H1 (cell line): ENCODE results near the gene AIFM2. TPM values are rescaled to one million over a fixed set of nuclear protein-coding genes. Genes with fewer than 3 reads are reported as not detected.

Experiments used
- CTCF ChIA-PET: fragments of 300-600 bp; sonication (Branson Sonifier 250); formaldehyde crosslinking; loops from one replicate; lab custom pipeline; 2021; ENCODE audit not compliant: partially characterized antibody; lab: Charles Lee
- POLR2A ChIA-PET: fragments of 300-600 bp; sonication (Branson Sonifier 250); formaldehyde crosslinking; loops from one replicate; lab custom pipeline; 2021; ENCODE audit warnings: inconsistent platforms; ENCODE audit not compliant: partially characterized antibody; lab: Charles Lee
- DNase-seq, 2 experiments: peaks; one replicate each; pipeline versions ENCODE4 v3.0.0 to v3.0.0-alpha.2; 2010 to 2022; ENCODE audit warnings: low spot score in 2 of 2, low read depth in 1 of 2, mixed read lengths in 1 of 2
- FAIRE-seq: peaks from 2 replicates; lab custom pipeline; 2011; peaks lifted over from hg19 to GRCh38; lab: Jason Lieb, UNC
- H2AFZ ChIP-seq: 2 replicates; pipeline ENCODE4 v1.8.1; 2012; ENCODE audit warnings: low read length, inconsistent platforms
- H2AK5ac ChIP-seq: 2 replicates; pipeline ENCODE4 v1.6.1; 2013; ENCODE audit warnings: low read depth, low read length
- H2BK120ac ChIP-seq: replicated peaks from 2 replicates; pipeline ENCODE3; 2013; ENCODE audit warnings: low read depth, low read length, inconsistent platforms
- H2BK12ac ChIP-seq: 2 replicates; pipeline ENCODE4 v1.6.1; 2013; ENCODE audit warnings: low read depth, low read length
- H2BK15ac ChIP-seq: 2 replicates; pipeline ENCODE4 v1.6.1; 2013; ENCODE audit warnings: low read length
- H2BK20ac ChIP-seq: 2 replicates; pipeline ENCODE4 v1.6.1; 2013; ENCODE audit warnings: low read length
- H2BK5ac ChIP-seq: 2 replicates; pipeline ENCODE4 v1.6.1; 2013; ENCODE audit warnings: low read depth, low read length
- H3K14ac ChIP-seq: 2 replicates; pipeline ENCODE4 v1.6.1; 2013; ENCODE audit warnings: inconsistent platforms; ENCODE audit not compliant: insufficient read length
- H3K18ac ChIP-seq: 2 replicates; pipeline ENCODE4 v1.6.1; 2013; ENCODE audit warnings: low read length; ENCODE audit errors: extremely low read depth
- H3K23ac ChIP-seq: 2 replicates; pipeline ENCODE4 v1.6.1; 2013; ENCODE audit warnings: inconsistent platforms; ENCODE audit not compliant: insufficient read length
- H3K23me2 ChIP-seq: 2 replicates; pipeline ENCODE4 v1.6.1; 2013; ENCODE audit warnings: low read depth, low read length
- H3K27ac ChIP-seq: 2 replicates; pipeline ENCODE4 v1.6.1; 2011; ENCODE audit warnings: low read depth, low read length, inconsistent platforms
- H3K27me3 ChIP-seq, 4 experiments: replicated peaks in 1 of 4; 1 replicate in 1 of 4; 2 replicates in 3 of 4; pipeline versions ENCODE4 v1.6.1 to v1.8.1; 2011 to 2013; ENCODE audit warnings: low read length in 3 of 4, mild to moderate bottlenecking in 3 of 4, inconsistent platforms in 2 of 4, mixed read lengths in 2 of 4, moderate library complexity in 1 of 4; ENCODE audit not compliant: control insufficient read depth in 3 of 4, insufficient read depth in 3 of 4; ENCODE audit errors: extremely low read depth in 1 of 4
- H3K36me3 ChIP-seq, 4 experiments: 2 replicates each; pipeline versions ENCODE4 v1.6.1 to v1.8.1; 2011 to 2013; ENCODE audit warnings: mild to moderate bottlenecking in 4 of 4, low read length in 3 of 4, moderate library complexity in 2 of 4, control low read depth in 1 of 4, inconsistent platforms in 1 of 4; ENCODE audit not compliant: insufficient read depth in 4 of 4, control insufficient read depth in 2 of 4
- H3K4ac ChIP-seq: replicated peaks from 2 replicates; pipeline ENCODE3; 2013; ENCODE audit warnings: low read length, low read depth, mixed read lengths, inconsistent platforms; ENCODE audit not compliant: insufficient read length
- H3K4me1 ChIP-seq, 4 experiments: replicated peaks in 1 of 4; 1 replicate in 1 of 4; 2 replicates in 3 of 4; pipeline versions ENCODE4 v1.6.1 to v1.8.1; 2011 to 2013; ENCODE audit warnings: low read length in 3 of 4, inconsistent platforms in 2 of 4, mixed read lengths in 1 of 4; ENCODE audit not compliant: insufficient read depth in 4 of 4, control insufficient read depth in 3 of 4
- H3K4me2 ChIP-seq, 2 experiments: 2 replicates each; pipeline versions ENCODE4 v1.6.1 to v1.8.1; 2011 to 2013; ENCODE audit warnings: low read depth in 2 of 2, low read length in 2 of 2, control low read depth in 1 of 2, inconsistent platforms in 1 of 2, mild to moderate bottlenecking in 1 of 2; ENCODE audit not compliant: insufficient read depth in 1 of 2
- H3K4me3 ChIP-seq, 4 experiments: fragments of 200-600, 300-600 bp in 1 of 4; sonication (generic), shearing (Covaris generic), sonication (Bioruptor Twin) in 1 of 4; 2 replicates each; pipeline versions ENCODE4 v1.5.1 to v1.8.1; 2011 to 2016; ENCODE audit warnings: low read length in 4 of 4, low read depth in 3 of 4, control low read depth in 2 of 4, inconsistent platforms in 2 of 4, mild to moderate bottlenecking in 2 of 4, mixed read lengths in 1 of 4, moderate library complexity in 1 of 4; ENCODE audit not compliant: insufficient read depth in 2 of 4; ENCODE audit errors: extremely low read depth in 1 of 4
- H3K56ac ChIP-seq: replicated peaks from 2 replicates; pipeline ENCODE3; 2013; ENCODE audit warnings: low read depth, mild to moderate bottlenecking, mixed read lengths, low read length, inconsistent platforms; ENCODE audit not compliant: insufficient read length
- H3K79me1 ChIP-seq: 2 replicates; pipeline ENCODE4 v1.6.1; 2013; ENCODE audit warnings: low read depth, low read length, control low read depth
- H3K79me2 ChIP-seq, 2 experiments: 2 replicates each; pipeline versions ENCODE4 v1.6.1 to v1.8.1; 2012 to 2013; ENCODE audit warnings: low read length in 2 of 2, mild to moderate bottlenecking in 2 of 2, inconsistent platforms in 1 of 2; ENCODE audit not compliant: insufficient read depth in 2 of 2, control insufficient read depth in 1 of 2
- H3K9ac ChIP-seq, 4 experiments: replicated peaks in 1 of 4; 1 replicate in 1 of 4; 2 replicates in 3 of 4; pipeline versions ENCODE4 v1.6.1 to v1.8.1; 2011 to 2013; ENCODE audit warnings: low read depth in 3 of 4, low read length in 3 of 4, control low read depth in 2 of 4, mild to moderate bottlenecking in 2 of 4, moderate library complexity in 2 of 4, inconsistent platforms in 1 of 4; ENCODE audit errors: extremely low read depth in 1 of 4
- H3K9me3 ChIP-seq, 2 experiments: 2 replicates each; pipeline versions ENCODE4 v1.6.1 to v1.8.1; 2012 to 2013; ENCODE audit warnings: mild to moderate bottlenecking in 2 of 2, moderate library complexity in 2 of 2, control low read depth in 1 of 2, inconsistent platforms in 1 of 2, low read depth in 1 of 2, low read length in 1 of 2, mixed read lengths in 1 of 2; ENCODE audit not compliant: insufficient read depth in 2 of 2
- H4K20me1 ChIP-seq, 2 experiments: replicated peaks in 1 of 2; 2 replicates each; pipeline versions ENCODE3 to v1.8.1; 2011 to 2013; ENCODE audit warnings: inconsistent platforms in 2 of 2, low read length in 2 of 2, mild to moderate bottlenecking in 1 of 2; ENCODE audit not compliant: insufficient read depth in 2 of 2, control insufficient read depth in 1 of 2
- H4K5ac ChIP-seq: 2 replicates; pipeline ENCODE4 v1.6.1; 2013; ENCODE audit warnings: low read length, low read depth, mixed read lengths, inconsistent platforms; ENCODE audit not compliant: insufficient read length
- H4K8ac ChIP-seq: 2 replicates; pipeline ENCODE4 v1.8.0; 2013; ENCODE audit warnings: mild to moderate bottlenecking, moderate library complexity, low read length, inconsistent platforms; ENCODE audit not compliant: insufficient read depth; ENCODE audit errors: extremely low read depth
- H4K91ac ChIP-seq: replicated peaks from 2 replicates; pipeline ENCODE3; 2013; ENCODE audit warnings: low read length, mixed read lengths, inconsistent platforms; ENCODE audit not compliant: insufficient read length
- ATF3 ChIP-seq: IDR thresholded peaks from 2 replicates; pipeline ENCODE4 v1.6.1; 2011; ENCODE audit warnings: low read depth, mild to moderate bottlenecking, low read length; ENCODE audit not compliant: insufficient read depth
- BACH1 ChIP-seq: IDR thresholded peaks from 2 replicates; pipeline ENCODE4 v1.6.1; 2012; ENCODE audit warnings: low read length, improper control_type of control experiment
- CHD1 ChIP-seq: IDR thresholded peaks from 2 replicates; pipeline ENCODE4 v1.6.1; 2012; ENCODE audit warnings: low read depth, low read length, improper control_type of control experiment
- E2F6 ChIP-seq: IDR thresholded peaks from 2 replicates; pipeline ENCODE4 v1.6.1; 2012; ENCODE audit warnings: inconsistent platforms
- EP300 ChIP-seq, 2 experiments: IDR thresholded peaks; 1 replicate in 1 of 2; 2 replicates in 1 of 2; pipeline ENCODE4 v1.6.1; 2011 to 2012; ENCODE audit warnings: low read depth in 2 of 2, low read length in 2 of 2, mild to moderate bottlenecking in 2 of 2, borderline replicate concordance in 1 of 2, inconsistent platforms in 1 of 2, moderate library complexity in 1 of 2
- GABPA ChIP-seq: IDR thresholded peaks from 2 replicates; pipeline ENCODE4 v1.6.1; 2011; ENCODE audit warnings: mild to moderate bottlenecking, low read length, moderate library complexity, borderline replicate concordance; ENCODE audit not compliant: insufficient read depth
- HDAC2 ChIP-seq, 2 experiments: fragments of 300-600 bp in 1 of 2; sonication (generic) in 1 of 2; IDR thresholded peaks; 2 replicates each; pipeline ENCODE4 v1.6.1; 2011 to 2012; ENCODE audit warnings: low read depth in 2 of 2, low read length in 2 of 2, mild to moderate bottlenecking in 2 of 2, moderate library complexity in 2 of 2, borderline replicate concordance in 1 of 2, inconsistent platforms in 1 of 2
- SP4 ChIP-seq: IDR thresholded peaks from 2 replicates; pipeline ENCODE4 v1.6.1; 2012; ENCODE audit warnings: low read length, inconsistent platforms
- TCF12 ChIP-seq: IDR thresholded peaks from 2 replicates; pipeline ENCODE4 v1.6.1; 2011; ENCODE audit warnings: low read depth, mild to moderate bottlenecking, low read length
- ZNF274 ChIP-seq: IDR thresholded peaks from 2 replicates; pipeline ENCODE4 v1.7.0; 2012; ENCODE audit warnings: low read length, borderline replicate concordance; ENCODE audit errors: extremely low read depth
- WGBS, 2 experiments: shearing (Covaris generic) in 1 of 2; methylation state at CpG; one replicate each; pipeline versions ENCODE4 v1.1.6 to v1.1.7; 2013 to 2015; ENCODE audit warnings: low lambda C conversion rate in 2 of 2, mixed read lengths in 2 of 2, inconsistent platforms in 1 of 2, low coverage in 1 of 2, missing lambda C conversion rate in 1 of 2; ENCODE audit not compliant: insufficient replicate concordance in 2 of 2, insufficient coverage in 1 of 2, insufficient read length in 1 of 2; ENCODE audit errors: extremely low coverage in 1 of 2, missing lambda C conversion rate in 1 of 2; 5-methylcytosine and 5-hydroxymethylcytosine counted together
- polyA plus RNA-seq, 7 experiments: library from polyadenylated mRNA; depleted of rRNA in 3 of 7; stranded (reverse) in 5 of 7; unstranded in 2 of 7; fragments of >200 nt in 5 of 7; fragments of 200-250 nt in 2 of 7; gene quantifications; 1 replicate in 5 of 7; 2 replicates in 1 of 7; 4 replicates in 1 of 7; pipeline versions ENCODE4 v1.2.1 to v1.2.3, GENCODE V29; 2011 to 2013; ENCODE audit warnings: missing spikeins in 2 of 7, mixed read lengths in 2 of 7
- total RNA-seq: library from RNA; stranded (reverse); fragmentation: NEBNext Ultra II Directional; extraction: Animal tissue kit (Norgen Biotek cat#: 25700); gene quantifications from 2 replicates; pipeline ENCODE4 v1.2.1, GENCODE V29; 2021

The AIFM2 gene
- total and polyA plus RNA-seq, 2 of the 8 experiments (the other 6 are each of a cell fraction or from before 2014, with no cell fraction given): 4.0 TPM

- H3K23ac ChIP-seq: no peak overlapping the region
- no peak overlapping the region for H2BK15ac ChIP-seq
- H4K91ac ChIP-seq: no peak overlapping the region
- no peak overlapping the region for H2BK5ac ChIP-seq
- H4K5ac ChIP-seq: no peak overlapping the region
- WGBS, 2 experiments: 53% methylated on average over 22 of the region's 22 CpGs; no CpG with 5 or more reads in 1 of the 2 experiments
- peaks cover 0 to 2% (median 2%) of the 10 kb centered on the region in 4 experiments; a peak in 2 of 7 replicates for H3K4me1 ChIP-seq
- H2BK20ac ChIP-seq: no peak overlapping the region; the same call in 1 of the 2 replicates
- no peak overlapping the region for H3K27ac ChIP-seq
- no peaks in the 10 kb centered on the region for H3K9me3 ChIP-seq
- POLR2A ChIA-PET: interaction anchor here (0.6 to 1.6 kb wide), 3 partner anchors 9 to 38 kb away, joined by 3 read pairs; no protein-coding TSS in a partner anchor
- no peaks in the 10 kb centered on the region for H3K23me2 ChIP-seq
- no peak overlapping the region for H4K8ac ChIP-seq
- H3K9ac ChIP-seq: no peak overlapping the region; a peak in 1 of 7 replicates
- peaks cover 0 to 4% of the 10 kb centered on the region in 2 experiments for H4K20me1 ChIP-seq
- H3K4me3 ChIP-seq: no peak overlapping the region
- H3K36me3 ChIP-seq: no peaks in the 10 kb centered on the region
- no peaks in the 10 kb centered on the region for H3K79me1 ChIP-seq
- H2BK120ac ChIP-seq: no peak overlapping the region
- H3K79me2 ChIP-seq: no peaks in the 10 kb centered on the region
- H2BK12ac ChIP-seq: no peak overlapping the region
- CTCF ChIA-PET: interaction anchor here (0.6 to 13.4 kb wide), 23 partner anchors 7 to 391 kb away, joined by 3 to 155 read pairs (median 4); partner anchors contain the start of gene TYSND1
- DNase-seq (peak; percentile 29 to 92), FAIRE-seq (peak; percentile 87)
- H2AK5ac ChIP-seq: no peak overlapping the region
- H3K4ac ChIP-seq: peak overlapping the region; percentile 93
- no peak overlapping the region for H2AFZ ChIP-seq
- H3K4me2 ChIP-seq: no peak overlapping the region
- H3K14ac ChIP-seq: no peak overlapping the region
- peak overlapping the region; percentile 53 for H3K56ac ChIP-seq
- no peak overlapping the region for H3K18ac ChIP-seq
- no peaks in the 10 kb centered on the region for H3K27me3 ChIP-seq
- TF ChIP-seq E2F6: no peak
- peak; percentile 46; the same call in 1 of the 2 replicates for TF ChIP-seq ATF3
- TF ChIP-seq TCF12: no peak
- no peak for TF ChIP-seq EP300 (IDR thresholded peaks at IDR 0.05; ENCODE audit: borderline replicate concordance in 1 of 2, low read depth in 2 of 2, low read length in 2 of 2)
- peak; percentile 64; the same call in 1 of the 2 replicates for TF ChIP-seq GABPA
- no peak for TF ChIP-seq ZNF274
- TF ChIP-seq SP4: no peak
- no peak for TF ChIP-seq BACH1
- TF ChIP-seq HDAC2 (IDR thresholded peaks at IDR 0.05; ENCODE audit: borderline replicate concordance in 1 of 2, low read depth in 2 of 2, low read length in 2 of 2): no peak
- no peak for TF ChIP-seq CHD1
Measured at GRCh38 chr10:70106958-70107791, 25.4 kb downstream of the AIFM2 start.
